Measurements from ENCODE around the gene MTOR.
"Not testable (repeated sequence)": the region's sequence is repeated elsewhere in the genome, so short reads cannot be mapped to it uniquely, and the experiment has no call there.

Gene MTOR

DNA sequence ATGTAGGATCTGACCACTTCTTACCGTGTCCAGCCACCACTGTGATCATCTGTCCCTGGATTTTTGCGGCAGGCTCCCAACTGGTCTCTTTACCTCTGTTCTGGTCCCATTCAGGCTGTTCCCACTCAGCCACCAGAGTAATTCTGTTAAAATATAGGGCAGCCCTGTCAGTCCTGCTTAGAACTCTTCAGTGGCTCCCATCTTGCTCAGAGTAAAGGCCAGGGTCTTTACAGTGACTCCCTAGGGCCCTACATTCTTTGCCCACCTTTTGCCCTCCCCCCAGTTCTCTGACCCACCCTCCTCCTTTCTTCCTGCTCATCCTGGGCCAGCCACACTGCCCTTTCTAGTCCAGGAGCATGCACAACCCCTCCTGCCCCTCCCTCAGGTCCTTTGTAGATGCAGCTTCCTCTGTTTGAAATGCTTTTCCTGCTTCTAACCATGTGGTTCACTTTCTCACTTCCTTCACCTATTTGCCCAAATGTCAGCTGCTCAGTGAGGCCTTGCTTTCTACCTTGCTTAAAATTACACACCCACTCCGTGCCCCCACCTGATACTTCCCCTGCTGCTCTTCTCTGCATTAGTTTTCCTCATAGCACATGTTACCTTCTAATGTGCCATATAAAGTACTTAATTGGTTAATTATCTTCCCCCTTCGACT is 18.5 kb upstream of the MTOR start:
- DNase-seq (ENCODE audit: low read depth): no peak

DNA sequence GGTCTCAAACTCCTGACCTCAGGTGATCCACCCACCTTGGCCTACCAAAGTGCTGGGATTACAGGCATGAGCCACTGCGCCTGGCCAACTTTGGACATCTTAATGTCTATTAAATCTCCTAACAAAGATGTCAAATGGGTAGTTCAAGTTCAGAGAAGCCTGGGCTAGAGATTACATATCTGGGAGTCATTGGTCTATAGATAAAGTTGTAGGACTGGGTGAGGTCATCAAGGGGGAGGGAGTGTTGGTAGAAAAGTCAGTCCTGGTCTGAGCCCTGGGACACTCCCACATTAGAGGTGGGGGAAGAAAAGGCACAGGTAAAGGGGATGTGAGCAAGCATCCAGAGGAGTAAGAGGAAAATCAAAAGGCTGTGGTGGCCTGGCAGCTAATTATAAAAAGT is 17.3 kb upstream of the MTOR start:
- no peak for DNase-seq (ENCODE audit: low read depth)

DNA sequence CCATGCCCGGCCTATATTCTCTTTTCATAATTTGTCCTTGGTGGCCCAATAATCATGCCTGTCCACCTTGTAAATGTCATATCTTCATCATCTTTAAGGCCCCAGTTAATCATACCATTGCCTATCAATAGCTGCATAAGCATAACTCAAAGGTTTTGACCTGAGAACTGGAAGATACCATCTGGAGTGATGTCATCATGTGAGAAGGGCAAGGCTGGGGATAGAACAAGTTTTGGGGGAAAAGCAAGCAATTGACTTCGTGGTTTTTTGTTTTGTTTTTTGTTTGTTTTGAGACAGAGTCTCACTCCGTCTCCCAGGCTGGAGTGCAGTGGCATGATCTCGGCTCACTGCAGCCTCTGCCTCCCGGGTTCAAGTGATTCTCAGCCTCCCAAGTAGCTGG is 16.8 kb upstream of the MTOR start:
- no peak for DNase-seq (ENCODE audit: low read depth)

DNA sequence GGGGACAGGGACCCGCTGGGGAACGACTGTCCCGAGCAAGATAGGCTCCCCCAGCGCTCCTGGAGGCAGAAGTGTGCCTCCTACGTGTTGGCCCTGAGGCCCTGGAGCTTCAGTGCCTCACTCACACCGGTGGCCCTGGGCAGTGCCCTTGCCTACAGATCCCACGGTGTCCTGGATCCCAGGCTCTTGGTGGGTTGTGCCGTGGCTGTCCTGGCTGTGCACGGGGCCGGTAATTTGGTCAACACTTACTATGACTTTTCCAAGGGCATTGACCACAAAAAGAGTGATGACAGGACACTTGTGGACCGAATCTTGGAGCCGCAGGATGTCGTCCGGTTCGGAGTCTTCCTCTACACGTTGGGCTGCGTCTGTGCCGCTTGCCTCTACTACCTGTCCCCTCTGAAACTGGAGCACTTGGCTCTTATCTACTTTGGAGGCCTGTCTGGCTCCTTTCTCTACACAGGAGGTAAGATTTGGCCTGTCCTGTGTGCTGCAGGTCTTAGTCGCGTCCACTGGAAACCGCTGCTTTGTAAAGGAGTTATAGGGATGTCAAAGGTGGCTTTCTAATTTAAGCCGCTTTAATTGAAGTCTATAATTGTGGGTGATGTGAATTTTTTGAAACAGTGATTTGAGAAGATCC is 11.4 kb upstream of the MTOR start:
- DNase-seq (ENCODE audit: low read depth): no peak

DNA sequence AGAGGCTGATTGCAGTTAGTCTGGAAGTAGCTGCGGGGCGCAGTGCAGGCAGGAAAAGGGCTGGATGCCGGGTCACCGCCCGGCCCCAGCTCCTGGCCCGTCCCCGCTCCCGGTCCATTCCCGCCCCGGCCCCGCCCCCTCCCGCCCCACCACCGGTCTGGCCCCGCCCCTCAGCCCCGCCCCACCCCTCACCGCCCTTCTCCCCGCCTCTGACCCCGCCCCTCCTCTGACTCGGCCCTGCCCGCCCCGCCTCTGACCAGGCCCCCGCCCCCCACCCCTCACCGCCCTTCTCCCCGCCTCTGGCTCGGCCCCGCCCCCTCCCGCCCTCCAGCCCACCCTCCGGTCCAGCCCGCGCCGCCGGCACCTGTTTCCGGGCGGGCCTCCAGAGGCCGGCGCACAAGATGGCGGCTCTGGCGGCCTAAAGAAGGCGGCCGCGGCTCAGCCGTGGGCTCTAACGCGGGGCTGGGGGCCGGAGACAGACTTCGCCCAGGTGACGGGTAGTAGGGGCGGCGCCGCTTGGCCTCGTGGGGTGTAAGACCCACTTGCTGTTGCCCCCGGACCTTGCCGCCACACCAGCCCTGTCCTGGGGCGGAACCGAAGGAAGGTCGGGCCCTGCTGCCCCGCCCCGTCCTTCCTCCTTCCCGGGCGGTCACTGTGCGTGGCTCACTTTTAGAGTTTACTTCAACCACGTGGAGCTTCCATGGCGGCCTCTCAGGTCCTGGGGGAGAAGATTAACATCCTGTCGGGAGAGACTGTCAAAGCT is 10.7 kb upstream of the MTOR start, which contains the start of gene UBIAD1:
Gene UBIAD1 (plus strand): TSS at position 367 of the 763 bp plus-strand sequence. CDS start 334 bp downstream, at position 701.
- DNase-seq (ENCODE audit: low read depth): peak; percentile 84

DNA sequence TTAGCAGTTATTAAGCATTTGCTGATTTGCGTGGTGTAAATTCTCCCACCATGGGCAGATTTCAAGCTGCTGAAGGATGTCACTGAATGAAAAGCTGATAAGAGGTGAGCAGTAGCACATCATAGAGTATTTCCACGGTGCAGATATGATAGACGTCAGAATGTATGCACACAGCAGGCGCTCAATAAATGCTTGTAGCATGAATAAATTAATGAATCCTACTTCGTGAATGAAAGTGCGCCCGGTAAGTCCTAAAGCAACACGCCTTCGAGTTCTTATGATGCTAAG is 10.1 kb upstream of the MTOR start:
- DNase-seq (ENCODE audit: low read depth): no peak

DNA sequence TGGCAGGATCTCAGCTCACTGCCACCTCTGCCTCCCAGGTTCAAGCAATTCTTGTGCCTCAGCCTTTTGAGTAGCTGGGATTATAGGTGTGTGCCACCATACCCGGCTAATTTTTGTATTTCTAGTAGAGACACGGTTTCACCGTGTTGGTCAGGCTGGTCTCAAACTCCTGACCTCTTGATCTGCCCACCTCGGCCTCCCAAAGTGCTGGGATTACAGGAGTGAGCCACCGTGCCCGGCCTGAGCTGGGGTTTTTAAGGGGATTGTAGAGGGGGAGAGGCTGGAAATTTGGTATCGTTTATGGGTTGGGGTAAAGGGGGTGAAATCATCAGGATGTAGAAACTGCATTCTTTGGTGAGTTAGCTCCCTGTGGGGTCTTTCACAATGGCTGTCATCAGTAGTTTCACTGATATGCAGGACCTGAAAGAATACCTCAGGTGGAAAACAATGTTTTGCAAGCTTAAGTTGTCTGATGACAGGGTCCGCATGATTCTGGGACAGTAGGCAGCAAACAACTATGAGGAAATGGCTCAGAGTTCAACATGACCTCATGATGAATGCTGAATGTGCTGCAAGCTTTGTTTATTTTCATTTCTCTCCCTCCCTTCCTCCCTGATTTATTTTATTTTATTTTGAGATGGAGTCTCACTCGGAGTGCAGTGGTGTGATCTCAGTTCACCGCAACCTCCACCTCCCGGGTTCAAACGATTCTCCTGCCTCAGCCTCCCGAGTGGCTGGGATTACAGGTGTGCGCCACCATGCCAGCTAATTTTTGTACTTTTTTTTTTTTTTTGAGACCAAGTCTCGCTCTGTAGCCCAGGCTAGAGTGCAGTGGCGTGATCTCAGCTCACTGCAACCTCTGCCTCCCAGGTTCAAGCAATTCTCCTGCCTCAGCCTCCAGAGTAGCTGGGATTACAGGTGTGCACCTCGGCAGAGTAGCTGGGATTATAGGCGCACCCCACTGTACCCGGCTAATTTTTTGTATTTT is 5.3 kb upstream of the MTOR start:
- DNase-seq (ENCODE audit: low read depth): not testable (repeated sequence)

DNA sequence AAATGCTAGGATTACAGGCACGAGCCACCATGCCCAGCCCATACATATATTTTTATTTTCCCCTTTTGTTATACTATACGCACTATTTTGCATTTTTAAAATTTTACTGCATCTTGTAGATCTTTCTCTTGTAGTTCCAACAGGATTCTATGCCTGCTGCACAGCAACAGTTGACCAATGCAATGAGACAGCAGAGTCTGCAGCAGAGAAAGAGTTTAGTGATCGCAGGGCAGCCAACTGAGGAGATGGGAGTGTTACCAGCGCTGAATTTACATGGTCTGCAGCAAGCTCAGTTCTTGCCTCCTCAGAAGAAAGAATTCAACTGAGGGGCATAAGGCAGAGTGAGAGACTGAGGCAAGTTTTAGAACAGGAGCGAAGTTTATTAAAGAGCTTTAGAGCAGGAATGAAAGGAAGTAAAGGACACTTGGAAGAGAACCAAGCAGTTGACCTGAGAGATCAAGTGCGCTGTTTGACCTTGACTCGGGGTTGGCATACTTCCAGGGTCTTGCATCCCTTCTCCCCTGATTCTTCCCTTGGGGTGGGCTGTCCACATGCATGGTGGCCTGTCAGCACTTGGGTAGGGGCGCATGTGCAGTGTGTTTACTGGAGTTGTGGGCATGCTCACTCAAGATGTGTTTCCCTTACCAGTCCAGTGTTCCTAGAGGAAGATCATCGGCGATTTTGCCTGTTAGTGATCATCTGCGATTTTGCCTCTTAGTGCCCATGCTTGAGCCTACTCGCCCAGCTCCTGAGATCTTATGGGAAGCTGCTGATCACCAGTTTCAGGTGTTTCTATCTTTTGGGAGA is 4.1 kb upstream of the MTOR start:
- no peak for DNase-seq (ENCODE audit: low read depth)

DNA sequence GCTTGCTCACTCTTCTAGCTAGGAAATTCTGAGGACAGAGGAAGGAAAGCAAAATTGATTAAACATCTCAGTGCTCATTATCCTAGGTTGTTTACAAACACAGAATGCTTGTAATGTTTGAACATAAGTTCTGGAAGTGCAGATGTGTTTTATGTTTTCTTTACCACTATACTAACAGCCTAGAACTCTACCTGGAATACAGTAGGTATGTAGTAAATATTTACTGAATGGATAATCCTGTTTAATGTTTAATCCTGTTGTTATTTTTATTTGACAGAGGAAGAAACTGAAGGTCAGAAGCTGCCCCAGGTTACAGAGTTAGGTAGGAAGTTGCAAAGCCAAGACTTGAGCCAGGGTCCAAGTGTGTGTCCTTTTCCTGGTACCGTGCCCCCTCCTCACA is 6.1 kb downstream of the MTOR start:
- no peak for DNase-seq (ENCODE audit: low read depth)

DNA sequence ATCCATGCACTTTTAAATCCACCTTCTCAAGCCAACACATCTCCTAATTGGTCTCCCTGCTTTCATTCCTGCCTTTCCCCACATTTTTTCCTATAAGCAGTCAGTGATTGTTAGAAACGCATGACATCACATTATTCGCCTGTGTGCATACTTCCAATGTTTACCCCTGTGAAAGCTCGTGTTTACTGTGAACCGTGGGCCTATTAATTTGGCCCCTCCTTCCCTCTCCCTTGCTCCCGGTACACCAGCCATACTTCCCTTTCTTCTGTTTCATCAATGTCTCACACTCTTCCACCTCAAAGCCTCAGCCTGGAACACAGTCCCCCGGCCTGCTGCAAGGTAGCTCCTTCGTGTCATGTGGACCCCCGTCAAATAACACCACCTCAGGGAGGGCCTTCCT is 9.1 kb downstream of the MTOR start:
- DNase-seq (ENCODE audit: low read depth): no peak

DNA sequence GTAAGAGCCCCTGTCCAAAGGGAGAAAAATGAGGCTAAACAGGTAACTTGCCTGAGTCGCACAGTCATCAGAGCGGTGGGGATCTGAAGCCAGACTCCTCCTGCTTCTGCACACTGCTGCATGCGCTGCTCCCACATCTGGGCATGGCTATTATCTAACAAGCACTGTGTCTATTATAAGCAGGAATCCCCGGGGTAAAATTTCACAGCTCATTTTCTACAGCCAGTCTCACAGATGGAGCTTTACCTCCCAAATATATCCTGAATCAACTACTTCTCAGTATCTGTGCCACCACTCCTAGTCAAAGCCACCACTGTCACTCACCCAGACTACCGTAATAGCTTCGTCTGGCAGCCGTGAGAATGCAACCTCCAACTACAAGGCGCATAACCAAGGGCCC is 9.8 kb downstream of the MTOR start:
- no peak for DNase-seq (ENCODE audit: low read depth)

DNA sequence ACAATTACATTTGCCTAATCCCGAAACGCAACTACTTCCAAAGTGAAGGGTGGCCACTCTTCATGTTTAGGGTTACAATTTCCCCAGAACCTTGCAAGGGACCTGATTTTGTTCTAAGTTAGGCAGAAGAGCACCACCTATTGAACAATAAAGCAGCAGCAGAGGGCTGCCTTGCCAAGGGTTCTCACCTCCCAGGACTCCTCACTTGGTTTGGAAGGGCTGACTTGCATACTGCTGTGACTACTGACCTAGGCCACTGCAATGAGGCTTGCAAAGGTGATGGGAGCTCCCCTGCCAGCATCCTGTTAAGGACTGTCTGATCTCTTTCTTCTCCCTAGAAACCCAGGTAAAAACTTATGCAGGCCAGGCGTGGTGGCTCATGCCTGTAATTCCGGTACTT is 14.2 kb downstream of the MTOR start:
- no peak for DNase-seq (ENCODE audit: low read depth)

DNA sequence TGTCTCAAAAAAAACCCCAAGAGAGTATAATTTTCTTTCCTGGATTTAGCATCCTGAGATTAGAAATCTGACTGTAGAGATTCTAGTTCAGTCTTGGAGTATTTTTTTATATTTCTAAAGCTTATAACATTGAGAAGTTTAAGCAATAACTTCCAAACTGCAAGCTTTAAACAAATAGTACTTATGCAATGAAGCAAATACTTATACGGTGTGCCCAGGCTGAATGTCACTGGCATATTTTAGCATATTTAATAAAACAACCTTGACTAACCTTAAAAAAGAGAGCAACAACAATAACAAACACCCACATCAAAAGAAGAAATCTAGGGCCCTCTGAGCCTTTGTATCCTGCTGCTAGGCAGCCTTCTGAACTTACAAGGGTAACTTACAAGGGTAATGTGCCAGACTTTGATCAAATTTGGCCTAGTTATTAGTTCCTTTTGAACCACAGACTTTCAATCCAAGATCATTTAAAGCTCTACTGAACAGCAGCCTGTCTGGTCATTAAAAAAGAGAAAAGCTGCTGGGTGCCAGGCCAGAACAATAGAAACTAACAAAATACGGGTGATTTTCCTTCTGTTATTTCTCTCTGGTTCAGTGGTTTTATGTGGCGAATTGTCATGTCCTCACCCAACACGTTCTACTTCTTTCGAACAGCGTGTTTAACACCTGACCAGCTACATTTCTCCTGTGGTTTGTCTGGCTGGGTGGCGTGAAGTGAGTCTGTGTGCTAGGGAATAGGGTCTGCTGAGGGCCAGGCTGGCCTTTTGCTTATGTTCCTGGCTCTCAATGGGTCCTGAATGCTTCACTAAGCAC is 16.2 kb downstream of the MTOR start:
- DNase-seq (ENCODE audit: low read depth): no peak

DNA sequence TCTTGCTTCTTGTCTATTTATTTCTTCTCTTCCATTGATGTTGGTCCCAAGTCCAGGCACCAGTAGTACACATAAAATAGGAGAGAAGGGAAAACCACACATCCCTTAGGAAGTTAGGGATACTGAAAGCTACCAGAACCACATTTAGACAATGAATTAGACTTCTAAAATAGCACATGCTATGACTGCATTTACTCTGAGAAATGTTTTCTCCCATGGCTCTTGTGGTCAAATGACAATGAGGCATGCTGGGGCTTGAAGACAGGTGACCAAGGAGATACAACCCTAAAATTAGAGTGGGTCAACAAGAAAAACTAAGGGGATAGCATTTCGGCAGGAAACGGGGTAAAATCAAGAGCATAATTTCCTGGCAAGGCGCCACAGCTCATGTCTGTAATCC is 17.1 kb downstream of the MTOR start:
- DNase-seq (ENCODE audit: low read depth): no peak

DNA sequence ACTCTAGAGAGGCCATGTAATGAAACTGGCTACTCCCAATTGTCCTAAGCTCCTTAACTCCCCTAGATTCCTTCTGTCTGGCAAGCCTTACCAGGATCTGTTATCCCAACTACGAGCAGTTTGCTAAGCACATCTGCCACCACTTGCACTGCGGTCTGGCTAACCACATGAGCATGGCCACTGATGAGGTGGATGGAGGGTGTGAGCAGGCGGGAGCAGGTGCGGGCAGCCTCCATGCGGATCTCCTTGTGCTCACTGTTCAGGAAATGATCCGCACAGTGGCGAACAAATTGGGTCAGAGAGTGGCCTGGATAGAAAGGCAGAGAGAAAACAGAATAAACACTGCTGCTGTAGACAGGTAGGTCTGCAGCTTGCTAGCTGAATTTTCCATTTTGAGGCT is 24.0 kb downstream of the MTOR start:
- DNase-seq (ENCODE audit: low read depth): no peak

DNA sequence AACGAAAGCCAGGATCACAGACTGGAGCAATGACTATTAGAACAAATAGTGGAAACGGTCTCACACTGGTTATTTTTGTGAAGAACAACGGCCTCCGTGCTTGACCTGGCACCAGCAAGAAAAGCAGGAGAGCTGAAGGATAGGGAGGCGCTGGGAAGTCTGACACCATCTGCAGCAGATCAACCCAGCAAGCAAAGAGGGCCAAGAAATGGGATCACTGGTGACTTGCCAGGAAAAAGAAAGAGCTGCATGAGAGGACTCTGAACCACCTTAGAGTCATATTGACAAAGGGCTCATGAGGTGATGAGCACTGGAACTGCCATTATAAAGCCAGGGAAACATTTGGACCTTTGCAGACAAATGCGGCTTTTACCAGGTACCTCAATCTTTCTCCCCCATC is 25.0 kb downstream of the MTOR start:
- no peak for DNase-seq (ENCODE audit: low read depth)

DNA sequence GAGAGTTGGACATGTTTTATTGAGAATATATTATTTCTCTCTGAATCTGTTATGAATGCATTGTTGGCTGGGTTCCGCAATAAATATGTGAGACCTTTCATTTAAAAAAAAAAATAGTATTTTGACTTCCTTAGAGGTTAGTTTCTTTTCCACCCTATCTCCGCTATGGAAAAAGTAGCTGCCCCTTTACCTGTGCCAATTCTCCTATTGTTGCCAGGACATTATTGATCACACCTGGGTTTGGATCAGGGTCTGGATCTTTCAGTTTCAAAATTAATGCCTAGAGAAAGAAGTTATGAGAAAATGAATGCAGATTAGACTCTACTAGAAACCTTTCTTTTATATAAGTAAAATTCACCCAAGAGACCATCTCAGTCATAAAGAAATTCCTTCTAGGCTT is 29.1 kb downstream of the MTOR start:
- no peak for DNase-seq (ENCODE audit: low read depth)

DNA sequence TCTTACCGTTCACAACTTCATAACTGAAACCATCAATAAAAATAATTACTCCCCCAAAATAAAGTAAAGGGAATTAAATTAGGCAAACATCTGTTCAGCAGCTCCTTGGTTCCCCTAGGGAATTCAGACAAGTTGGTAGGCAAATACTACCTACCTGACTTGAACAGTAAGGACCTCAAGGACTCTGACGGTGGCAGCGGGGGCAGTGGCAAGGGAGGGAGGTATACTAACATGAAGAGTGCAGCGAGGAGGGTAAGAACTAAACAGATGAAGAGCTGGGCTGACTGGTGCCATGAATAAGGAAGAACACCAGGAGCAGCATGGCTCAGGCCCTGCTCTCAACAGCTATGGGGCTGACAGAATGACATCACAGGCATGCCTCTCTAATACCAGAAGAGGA is 33.1 kb downstream of the MTOR start:
- no peak for DNase-seq (ENCODE audit: low read depth)

DNA sequence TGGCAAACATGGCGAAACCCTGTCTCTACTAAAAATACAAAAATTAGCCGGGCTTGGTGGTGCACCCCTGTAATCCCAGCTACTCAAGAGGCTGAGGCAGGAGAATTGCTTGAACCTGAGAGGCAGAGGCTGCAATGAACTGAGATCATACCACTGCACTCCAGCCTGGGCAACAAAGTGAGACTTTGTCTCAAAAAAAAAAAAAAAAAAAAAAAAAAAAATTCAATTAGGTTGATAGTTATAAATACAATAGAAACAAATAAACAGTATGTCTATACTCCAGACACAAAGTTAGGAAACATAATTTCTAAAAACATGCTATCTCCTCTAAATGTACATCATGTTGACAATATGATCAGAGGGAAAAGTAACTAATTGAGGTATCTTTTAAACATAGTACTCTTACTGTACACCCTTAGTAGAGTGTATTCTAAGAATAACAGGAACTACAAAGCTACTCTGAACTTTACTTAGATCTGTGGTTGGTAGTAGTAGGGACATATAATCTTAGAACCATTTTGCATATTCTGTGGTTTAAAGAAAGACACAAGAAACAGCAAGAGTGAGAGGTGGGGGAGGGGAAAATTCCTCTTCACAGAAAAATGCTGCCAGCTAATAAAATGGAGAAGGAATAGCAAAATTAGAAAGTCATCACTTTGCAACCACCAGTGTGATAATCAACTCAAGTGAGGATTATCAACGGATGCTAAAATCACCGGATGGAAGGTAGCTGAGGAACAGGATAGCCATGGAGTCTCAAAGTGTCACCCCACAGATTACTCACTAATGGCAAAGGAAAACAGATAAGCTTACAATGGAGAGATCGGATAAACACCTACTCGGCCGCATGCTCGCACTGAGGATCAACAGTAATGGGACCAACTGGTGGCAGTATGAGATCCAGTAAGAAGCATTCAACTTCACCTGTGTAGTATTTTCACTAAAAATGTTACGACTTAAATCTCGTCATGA is 35.0 kb downstream of the MTOR start:
- no peak for DNase-seq (ENCODE audit: low read depth)

All from CMK (cell line).